NOMO-1 treated with DMSO at 0.1 percent for 48 hours (cell line): ENCODE data around the gene SV2B.

Source experiments
- DNase-seq: peaks from one replicate; lab custom pipeline; 2025; ENCODE audit not compliant: unreplicated experiment; lab: John Stamatoyannopoulos, UW

Gene SV2B

GRCh38 chr15:91136386-91136923 lies 36.4 kb downstream of the SV2B start:
- no peak for DNase-seq

GRCh38 chr15:91140601-91141000 lies 40.5 kb downstream of the SV2B start:
- no peak for DNase-seq

GRCh38 chr15:91141097-91141496 lies 41.0 kb downstream of the SV2B start:
- DNase-seq = no peak

DNA sequence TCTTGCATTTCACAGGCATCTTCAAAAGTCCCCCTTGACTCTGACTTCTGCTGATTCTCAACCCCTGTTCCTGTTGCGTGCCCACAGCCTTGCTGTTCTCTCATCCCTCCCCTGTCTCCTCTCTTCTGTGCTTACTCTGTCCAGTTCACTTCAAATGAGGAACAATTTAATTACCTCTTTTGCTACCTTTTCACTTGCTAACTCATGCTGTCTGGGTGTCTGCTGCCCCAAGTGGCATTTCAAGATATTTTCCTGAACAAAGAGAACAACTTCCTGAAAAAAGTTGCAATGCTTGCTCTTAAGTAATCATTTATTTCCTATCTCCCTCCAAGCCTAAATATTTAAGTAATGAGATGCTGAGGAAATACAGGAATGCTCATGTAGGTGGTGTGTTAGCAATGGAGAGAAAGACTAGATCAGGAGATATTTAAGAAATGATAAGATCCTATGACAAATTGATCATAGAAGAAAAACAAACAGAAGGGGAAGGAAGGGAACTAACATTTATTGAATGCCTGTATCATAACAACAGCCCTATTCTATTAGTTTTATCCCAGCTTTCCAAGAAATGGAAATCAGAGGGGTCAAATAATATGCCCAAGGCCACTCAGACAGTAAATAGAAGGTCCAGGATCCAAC lies 42.2 kb downstream of the SV2B start:
- peak; percentile 85 for DNase-seq

DNA sequence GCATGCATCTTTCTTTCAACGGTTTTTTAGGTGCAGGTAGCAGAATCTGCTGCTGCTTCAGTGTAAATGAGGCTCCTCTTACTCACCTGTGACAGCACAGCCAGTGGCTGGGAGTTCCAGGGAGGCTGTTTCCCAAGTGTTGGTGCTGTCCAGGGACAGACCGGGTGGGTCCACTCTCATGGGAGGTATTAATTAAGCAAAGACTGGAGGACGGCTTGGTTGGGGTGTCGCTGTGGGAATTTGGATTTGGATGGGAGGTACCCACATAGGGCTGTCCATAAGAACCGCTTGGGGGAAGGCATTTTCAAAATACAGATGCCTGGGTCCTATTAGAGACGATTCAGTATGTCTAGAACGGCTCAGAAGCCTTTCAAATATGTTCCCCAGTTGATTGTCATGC lies 42.9 kb downstream of the SV2B start:
- DNase-seq = no peak

DNA sequence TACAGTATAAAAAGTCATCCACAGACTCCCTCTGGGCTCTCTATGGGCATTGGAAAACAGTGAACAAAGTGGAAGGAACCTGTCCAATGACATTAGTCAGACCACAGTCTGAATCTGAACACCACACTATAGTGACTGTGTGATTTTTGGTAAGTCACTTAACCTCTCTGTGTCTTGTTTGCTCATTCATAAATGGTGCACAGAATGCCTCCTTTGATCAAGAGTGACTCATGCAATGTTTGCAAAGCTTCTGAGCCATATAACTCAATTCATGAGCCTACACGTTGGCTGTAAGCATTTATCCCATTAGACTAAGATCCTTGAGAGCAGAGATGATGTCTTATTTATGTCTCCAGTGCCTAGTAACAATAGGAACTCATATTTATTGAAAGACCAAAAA lies 46.7 kb downstream of the SV2B start:
- no peak for DNase-seq

- DNase-seq = no peak
Observed at GRCh38 chr15:91148243-91148642, 48.2 kb downstream of the SV2B start.

- DNase-seq = no peak
Observed at GRCh38 chr15:91150502-91151160, 50.6 kb downstream of the SV2B start.

DNA sequence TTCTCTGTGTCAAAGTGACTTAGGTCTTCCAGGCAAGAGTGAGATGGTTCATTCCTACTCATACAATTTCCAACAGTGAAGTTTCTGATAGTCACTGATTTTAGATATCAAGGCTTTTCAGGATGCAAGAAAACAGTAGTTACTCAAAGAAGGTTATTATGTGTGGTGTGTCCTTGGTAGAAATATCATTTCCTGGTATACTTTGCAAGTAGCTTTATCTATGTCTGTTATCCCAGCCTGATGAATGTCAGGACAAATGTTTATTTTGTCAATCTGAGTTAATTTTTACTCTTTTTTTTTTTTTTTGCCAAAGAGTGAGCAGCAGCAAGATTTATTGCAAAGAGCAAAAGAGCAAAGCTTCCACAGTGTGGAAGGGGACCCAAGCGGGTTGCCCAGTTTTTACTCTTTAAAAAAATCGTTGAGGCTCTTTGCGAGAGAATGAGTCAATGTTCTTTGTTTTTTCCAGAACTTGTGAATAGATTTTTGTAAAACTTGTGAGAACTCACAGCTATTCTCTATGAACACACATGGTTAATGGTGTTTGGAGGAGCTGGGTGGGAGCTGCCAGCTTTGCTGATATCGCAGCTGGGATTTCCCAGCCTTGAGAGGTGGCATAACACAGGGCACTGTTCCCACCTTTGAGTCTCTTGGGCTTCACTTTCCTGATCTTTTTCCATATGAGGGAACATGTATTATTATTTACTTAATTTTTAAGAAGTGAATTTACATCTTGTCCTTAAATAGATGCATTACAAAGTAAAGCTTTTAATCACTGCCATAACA lies 51.9 kb downstream of the SV2B start:
- DNase-seq = no peak

- DNase-seq = no peak
Observed at GRCh38 chr15:91152896-91153581, 53.0 kb downstream of the SV2B start.

- no peak for DNase-seq
Observed at GRCh38 chr15:91153954-91154353, 53.9 kb downstream of the SV2B start.

DNA sequence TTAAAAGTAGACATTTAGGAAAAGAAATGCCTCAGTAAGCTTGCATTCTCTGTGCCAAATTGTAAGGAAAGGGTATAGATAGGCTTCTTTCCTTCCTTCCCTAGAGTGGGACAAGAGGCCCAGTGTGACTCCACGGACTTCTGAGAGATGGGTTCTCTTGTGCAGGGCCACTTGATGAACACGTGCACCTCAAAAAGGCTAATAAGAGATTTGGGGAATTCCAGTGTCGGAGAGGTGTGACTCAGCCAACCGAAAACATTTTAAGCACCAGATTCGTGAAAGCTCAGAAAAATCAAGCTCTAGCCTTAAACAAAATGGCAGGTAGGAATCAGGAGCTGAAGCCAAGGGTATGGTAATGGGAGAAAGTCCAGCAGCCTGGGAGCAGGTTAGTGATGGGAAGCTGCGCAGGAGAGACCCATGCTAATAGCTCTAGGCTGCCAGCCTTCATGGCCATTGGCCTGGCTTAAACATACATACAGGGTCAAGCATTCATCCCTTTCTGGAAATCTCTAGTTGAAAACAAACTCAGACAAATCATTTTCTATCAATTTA lies 56.2 kb downstream of the SV2B start:
- no peak for DNase-seq

DNA sequence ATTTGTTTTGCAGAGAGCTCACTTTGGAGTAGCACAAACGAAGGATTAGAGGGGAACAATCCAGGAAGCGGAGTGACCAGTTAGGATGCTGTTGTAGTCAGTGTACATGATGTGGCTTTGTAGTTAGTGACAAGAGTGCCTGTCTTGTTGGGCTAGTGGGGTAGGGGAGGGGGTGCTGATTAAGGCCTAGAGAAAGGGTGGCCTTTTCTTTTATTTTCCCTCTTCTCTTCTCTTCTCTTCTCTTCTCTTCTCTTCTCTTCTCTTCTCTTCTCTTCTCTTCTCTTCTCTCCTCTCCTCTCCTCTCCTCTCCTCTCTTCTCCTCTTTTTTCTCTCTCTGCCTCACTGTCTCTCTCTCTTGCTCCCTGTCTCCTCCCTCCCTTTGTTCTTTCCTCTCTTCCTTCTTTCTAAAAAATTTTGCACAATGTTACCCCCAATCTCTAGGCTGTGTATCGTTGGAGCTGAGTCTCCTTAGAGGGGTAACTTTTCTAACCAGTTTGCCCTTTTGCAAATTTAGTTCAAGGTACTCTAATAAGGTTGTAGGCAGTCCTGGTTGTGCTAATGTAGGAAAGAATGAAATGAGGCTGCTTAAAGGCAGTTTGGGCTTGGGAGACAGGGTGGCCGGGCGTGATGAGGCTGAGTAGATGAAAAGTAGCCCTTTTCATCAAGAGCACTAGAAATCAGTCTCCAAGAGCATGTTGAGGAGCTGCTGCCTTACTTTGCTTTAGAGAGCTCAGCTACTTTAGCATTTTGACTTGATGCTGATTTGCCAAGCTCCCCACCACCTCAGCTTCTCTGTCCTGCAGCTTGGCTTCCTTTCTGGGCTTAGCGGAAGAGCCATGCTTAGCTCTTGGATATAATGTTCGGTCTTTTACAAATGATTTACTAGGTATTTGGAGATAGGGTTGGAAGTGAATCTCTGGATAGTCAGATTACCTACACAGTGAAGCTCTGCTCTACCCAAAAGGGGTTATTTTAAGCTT lies 58.6 kb downstream of the SV2B start:
- DNase-seq = no peak

DNA sequence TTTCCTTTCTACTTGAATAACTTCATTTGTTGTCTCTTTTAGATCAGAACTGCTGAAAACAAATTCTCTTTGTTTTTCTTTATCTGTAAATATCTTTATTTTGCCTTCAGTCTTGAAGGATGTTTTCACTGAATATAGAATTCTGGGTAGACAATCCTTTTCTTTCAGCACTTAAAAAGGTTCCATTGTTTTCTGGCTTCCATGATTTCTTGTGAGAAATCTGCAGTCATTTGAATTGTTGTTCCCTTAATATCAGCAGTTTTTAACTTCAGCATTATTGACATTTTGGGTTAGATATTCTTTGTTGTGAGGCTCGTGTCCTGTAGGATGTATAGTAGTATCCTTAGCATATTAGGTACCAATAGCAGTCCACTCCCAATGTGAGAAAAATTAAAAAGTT lies 65.8 kb downstream of the SV2B start:
- no peak for DNase-seq

DNA sequence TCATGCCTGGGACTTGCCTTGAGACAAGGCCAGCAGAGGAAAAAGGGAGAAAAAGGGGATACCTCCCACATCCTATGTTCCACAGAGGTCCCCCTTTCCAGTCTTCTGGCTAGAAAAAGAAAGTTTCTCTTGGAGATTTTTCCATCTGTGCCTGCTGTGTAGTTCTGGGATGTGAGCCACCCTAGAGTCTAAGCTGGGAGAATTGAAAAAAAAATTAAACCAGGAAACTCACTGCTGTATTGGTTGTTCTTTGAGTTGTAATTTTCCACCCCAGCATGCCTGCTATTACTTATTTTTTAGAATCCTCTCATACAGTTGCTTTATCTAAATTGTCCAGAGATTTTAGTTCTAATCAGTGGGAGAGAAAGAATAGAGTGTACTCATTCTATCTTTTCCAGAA lies 68.4 kb downstream of the SV2B start:
- no peak for DNase-seq

- no peak for DNase-seq
Observed at GRCh38 chr15:91171334-91171733, 71.3 kb downstream of the SV2B start.

- no peak for DNase-seq
Observed at GRCh38 chr15:91182101-91182500, 82.0 kb downstream of the SV2B start.

DNA sequence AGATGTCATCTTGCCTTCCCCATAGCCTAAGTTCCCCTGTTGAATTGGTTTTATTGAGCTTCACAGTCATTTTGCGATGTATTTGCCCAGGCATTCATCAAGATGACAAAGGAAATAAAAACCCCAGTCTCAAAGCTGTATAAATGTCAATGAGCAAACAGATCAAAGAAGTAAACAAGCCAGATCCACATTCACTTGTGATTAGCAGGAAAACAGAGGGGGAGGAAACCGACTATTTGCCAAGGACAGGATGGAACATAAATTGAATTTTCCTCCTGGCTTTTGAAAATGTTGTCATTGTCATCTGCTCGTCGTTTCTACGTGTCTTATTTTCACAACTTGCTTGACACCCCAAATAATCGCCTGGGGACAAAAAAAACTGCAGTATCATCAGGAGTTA lies 83.5 kb downstream of the SV2B start:
- DNase-seq = no peak

GRCh38 chr15:91184441-91184840 lies 84.4 kb downstream of the SV2B start:
- no peak for DNase-seq
